Measurements from ENCODE around the gene MPRIP.
"Not testable (repeated sequence)": the region's sequence is repeated elsewhere in the genome, so short reads cannot be mapped to it uniquely, and the experiment has no call there.

MPRIP gene

DNA sequence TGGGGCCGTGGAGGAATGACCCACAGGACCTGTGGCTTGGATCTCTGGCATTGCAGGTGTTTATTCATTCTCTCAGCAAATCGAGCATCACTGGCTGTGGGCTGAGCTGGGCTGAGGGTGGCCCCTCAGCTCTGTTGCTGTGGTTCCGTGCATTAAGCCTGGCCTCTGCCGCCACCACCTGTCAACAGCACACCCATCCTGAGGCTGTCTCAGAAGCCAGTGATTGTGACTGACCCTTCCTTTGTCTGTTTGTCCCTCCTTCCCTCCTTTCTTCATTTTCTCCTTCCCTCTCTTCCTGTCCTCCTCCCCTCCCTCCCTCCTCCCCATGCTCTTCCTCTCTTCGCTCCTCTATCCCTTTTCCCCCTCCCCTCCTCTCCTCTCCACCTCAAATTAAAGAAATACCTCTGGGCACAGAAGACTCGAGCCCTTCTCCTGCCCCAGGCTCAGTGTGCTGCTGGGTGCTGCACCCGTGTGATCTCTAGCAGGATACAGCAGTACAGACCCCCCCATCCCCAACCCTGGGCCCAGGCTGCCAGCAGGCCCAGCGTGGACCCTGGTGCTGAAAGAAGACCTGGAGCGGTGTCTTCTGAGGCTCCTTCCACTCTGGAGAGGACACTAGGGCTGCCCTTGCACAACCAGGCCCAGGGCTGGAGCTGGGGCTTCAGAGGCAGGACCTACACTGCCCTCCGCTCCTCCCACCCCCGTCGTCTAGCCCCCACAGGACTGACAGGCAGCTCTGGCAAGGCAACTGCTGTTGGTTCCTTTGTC is 88.0 kb downstream of the MPRIP start:
- no peak for DNase-seq

DNA sequence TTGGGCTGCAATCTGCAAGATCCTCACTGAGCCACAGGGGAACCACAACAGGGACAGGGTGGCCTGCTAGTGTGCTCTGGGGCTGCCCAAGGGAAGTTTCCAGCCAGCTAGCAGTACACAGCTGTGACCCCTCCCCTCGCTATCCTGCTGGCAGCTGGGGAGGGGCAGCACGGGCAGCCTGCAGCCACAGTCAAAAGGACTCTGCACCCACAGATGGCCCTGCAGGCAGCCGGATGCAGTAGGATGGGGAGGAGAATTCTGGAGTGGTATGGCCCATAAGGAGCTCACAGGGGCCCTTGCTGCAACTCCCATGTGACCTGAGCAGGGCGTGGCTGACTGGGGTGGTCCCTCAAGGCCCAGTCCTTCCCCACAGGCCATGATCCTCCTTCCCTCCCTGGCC is 89.6 kb downstream of the MPRIP start:
- DNase-seq, result no peak

DNA sequence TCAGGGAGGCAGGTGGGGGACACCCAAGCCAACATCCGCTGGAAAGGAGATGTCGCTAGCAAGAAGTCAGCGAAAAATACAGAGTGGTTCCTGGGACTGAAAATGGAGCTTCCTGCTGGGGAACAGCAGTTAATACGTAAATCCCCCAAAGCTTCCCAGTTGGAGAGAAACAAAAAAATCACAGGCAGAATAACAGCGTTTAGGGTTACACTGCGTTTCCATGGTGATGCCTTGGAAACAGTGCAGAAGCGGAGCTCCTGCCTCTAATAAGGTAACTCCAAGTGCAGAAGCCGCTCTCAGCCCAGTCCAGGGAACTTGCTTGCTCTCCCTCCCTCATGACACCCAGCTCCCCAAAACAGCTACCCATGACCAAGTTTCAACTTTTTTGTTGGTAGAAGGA is 90.5 kb downstream of the MPRIP start:
- no peak for DNase-seq

DNA sequence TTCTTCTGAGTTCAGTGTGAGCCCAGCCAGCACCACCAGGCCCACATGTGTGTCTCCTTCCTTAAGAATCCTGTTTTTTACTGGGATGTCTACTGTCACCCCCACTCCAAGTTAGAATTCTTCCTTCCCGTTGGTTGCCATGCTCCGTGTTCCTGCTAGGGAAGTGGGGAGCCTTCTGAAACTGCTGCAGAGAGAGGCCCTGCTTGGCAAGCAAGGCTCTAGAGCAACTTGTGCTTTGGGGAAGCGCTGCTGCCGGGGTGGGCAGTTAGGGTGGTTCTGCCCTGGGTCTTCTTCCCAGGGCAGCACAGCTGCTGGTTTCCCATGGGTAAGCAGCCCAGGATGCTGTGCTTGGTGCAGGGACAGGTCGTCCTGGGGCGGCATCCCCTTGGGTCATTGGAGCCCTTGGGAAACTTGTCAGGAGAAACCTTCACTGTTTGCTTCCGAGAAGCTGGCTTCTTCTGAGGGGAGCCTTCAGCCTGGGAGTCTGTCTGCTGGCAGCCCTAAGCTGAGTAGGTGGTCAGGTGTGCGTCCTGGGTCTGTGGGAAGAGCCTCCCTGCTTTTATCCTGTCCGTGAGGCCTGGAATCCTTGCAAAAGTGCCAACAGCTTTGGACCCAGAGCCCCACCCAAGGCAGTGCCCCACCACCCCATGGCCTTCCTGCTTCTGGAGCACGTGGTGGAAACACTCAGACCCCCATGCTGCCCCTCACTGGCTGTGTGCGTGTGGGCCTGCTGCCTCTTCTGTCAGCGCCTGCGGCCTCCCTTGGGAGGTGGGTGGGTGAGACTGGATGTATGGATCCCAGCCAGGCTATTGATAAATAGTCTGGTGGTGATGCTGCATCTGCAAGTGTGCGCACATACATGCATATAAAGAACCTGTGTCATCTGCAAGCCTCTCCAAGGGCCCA is 92.0 kb downstream of the MPRIP start:
- no peak for DNase-seq

DNA sequence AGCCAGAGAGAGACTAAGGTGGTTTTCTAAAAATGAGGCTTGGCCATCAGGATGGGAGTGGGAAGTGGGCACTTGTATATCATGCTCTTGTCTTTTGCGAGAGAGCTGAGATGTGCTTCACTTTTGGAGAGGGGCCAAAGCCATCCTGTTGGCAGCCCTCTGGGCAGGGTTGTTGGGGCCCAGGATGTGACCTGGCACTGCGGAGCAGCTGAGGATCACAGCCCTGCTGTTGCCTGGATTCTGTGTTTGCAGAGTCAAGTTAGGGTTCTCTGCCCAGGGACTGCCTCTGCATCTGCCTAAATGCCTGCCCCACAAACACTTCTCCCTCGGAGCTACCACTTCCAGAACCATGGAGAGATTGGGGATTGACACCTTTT is 92.7 kb downstream of the MPRIP start:
- DNase-seq, result no peak

DNA sequence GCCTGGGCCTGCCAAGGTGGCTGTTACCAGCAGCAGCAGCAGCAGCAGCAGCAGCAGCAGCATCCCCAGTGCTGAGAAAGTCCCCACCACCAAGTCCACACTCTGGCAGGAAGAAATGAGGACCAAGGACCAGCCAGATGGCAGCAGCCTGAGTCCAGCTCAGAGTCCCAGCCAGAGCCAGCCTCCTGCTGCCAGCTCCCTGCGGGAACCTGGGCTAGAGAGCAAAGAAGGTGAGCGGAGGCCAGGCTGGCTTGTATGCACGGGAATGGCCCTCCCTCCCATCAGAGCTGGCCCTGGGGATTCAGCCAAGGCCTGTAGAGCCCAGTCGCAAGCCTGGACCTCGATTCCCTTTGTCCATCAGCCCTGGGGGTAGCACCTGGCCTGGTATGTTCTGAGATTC is 94.0 kb downstream of the MPRIP start:
- not testable (repeated sequence) for DNase-seq

DNA sequence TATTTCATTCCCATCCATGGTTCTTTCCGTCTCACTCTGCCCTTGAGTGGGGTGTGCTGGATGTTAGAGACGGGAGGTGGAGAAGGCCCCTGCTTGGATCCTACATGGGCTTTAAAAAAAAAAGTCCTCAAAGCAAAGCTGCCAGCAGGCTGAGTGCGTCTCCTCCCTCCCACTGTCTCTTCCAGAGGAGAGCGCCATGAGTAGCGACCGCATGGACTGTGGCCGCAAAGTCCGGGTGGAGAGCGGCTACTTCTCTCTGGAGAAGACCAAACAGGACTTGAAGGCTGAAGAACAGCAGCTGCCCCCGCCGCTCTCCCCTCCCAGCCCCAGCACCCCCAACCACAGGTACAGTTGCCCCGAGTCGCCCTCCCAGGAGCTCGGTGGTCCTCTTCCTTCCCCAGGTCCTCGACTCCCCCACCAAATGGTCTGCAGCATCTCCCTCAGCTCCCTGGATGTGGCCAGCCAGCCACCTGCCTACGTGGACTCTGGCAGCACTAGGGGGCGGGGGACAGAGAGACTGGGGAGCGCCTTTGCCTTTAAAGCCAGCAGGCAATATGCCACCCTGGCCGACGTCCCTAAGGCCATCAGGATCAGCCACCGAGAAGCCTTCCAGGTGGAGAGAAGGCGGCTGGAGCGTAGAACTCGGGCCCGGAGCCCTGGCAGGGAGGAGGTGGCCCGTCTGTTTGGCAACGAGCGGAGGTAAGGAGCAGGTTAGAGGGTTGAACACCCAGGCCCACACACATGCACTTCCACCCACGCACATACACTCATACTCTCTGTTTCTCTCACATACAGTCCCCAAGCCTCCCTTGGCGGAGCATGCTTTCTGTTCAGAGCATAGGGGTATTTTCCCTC is 95.7 kb downstream of the MPRIP start:
- DNase-seq, result no peak

DNA sequence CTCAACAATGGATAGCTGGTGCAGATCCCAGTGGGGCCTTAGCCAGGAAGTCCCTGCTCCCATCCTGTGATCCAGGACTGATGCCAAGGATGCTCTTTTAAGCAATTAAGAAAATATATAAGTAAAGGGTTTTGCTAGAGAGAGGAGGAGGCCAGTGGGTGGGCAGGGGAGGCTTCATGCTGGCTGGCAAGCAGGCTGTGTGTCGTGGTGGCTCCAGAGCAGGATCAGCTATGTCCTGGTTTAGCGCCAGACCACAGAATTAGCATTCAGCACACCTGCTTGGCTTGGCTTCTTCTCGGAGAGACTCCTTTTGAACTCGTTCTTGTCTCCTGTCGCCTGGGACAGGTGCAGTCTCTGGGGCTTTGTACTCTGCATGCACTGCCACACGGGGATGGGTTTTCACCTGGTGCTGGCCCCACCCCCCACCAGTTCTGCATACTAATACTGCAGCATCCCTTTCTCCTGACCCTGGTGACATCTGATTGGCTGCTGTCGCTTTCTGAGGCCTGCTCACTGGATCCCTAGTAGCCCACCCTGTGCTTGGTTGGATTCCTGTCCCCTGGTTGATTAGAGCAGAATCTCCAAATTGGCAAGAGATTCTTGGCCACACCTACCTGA is 97.8 kb downstream of the MPRIP start:
- no peak for DNase-seq

DNA sequence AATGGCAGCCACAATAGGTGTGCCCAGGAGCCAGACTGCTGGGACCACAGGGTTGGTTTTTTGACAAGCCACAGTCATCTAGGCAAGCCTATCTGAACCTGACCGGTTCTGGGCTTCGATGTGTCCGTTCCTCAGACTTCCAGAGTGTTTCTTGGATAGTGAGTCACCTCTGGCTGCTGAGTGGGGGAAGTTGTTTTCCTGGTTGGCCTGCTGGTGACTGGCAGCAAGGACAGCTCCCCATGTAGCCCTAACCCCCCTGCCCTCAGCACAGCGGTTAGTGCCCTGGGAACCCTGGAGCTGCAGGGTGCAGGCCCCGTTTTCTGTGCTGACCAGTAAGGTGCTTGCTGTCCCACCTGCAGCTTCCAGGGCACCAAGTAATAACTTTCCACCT is 98.3 kb downstream of the MPRIP start:
- no peak for DNase-seq

DNA sequence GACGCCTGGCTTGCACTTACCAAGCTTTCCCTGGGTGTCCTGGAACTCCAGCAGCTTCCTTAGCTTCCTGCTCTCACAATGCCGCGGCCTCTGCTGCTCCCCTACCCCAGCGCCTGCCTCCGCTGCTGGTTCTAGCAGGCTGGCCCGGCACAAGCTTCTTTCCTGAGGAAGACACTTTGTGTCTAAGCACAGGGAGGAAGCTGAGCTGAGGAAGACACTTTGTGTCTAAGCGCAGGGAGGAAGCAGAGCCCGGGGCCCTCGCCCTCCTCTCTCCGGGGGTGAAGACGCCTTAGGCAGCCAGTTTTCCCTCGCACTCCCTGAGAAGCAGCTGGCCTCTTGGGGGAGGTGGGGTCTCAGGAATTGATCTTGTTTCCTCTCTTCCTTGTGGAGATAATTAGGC is 99.0 kb downstream of the MPRIP start:
- no peak for DNase-seq

DNA sequence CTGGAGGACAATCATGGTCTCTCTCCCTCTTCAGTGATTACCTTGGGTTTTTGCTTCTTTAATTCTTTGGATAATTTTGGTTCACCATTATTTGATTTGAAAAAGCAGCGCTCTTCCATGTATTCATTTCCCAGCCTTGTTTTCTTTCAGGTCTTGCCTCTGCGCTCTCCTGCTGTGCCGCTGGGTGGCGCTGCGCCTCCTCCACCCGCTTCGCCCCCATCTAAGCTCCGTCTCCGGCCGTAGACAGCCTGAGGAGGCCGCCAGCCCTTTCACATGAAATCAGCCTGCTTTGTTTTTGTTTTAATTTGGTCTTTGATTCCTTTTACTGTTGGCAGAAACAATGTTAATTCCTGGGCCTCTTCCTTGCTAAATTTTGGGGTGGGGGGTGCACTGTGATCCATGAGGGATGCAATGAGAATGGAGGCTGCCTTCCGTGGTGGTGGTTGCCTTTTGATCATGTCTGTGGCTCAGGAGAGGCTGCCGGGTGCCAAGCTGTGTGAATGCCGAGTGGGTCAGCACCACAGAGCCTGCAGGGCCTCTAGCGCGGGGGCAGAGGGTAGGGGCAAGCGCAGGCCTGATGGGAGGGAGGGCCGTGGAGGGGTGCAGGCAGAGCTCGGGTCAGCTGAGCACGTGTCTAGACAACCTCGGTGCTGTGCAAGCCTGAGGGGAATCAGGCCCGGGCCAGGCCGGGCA is 99.7 kb downstream of the MPRIP start:
- peak; percentile 69 for DNase-seq

DNA sequence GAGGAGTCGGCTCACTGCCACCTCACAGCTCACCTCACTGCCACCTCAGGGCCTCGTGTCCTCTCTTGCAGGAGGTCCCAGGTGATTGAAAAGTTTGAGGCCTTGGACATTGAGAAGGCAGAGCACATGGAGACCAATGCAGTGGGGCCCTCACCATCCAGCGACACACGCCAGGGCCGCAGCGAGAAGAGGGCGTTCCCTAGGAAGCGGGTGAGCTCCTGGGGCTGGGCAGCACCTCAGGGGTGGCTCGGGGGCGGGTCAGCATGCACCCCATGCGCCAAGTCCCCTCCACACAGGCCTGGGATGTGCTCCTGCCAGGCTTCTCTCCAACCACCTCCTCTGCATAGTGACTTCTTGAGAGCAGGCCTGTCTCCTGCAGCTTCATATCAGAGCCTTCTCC is 100.3 kb downstream of the MPRIP start:
- no peak for DNase-seq

DNA sequence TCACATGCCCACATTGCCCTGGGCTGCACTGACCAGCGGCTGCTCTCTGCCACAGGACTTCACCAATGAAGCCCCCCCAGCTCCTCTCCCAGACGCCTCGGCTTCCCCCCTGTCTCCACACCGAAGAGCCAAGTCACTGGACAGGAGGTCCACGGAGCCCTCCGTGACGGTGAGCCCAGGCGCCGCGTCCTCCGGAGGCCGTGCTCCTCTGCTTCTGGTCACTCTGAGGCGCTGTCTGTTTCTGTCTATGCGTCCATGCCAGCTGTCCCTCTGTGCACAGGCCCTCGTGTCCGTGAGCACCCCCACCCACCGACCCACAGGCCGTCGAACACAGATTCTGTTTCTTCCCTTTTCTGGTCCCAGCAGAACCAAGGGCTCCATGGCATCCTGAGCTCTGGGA is 101.2 kb downstream of the MPRIP start:
- DNase-seq, result no peak

DNA sequence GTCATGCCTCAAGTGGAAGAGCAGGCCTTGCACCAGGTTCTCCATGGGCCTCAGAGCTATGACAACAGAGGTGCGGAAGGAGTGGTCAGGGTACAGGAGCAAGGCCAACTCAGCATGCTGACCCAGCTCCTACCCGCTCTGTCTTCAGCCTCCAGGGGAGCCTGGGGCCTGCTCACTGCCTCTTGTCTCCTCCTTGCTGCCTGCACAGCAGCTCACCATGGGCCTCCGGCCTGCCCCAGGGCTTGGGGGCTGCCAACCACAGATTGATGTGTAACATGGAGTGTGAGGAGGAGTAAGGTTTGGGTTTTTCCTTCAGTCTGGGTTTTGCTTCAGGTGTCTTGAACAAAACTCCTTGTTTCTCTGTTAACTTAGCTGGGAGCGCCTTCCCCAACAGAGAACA is 101.8 kb downstream of the MPRIP start:
- DNase-seq, result no peak

DNA sequence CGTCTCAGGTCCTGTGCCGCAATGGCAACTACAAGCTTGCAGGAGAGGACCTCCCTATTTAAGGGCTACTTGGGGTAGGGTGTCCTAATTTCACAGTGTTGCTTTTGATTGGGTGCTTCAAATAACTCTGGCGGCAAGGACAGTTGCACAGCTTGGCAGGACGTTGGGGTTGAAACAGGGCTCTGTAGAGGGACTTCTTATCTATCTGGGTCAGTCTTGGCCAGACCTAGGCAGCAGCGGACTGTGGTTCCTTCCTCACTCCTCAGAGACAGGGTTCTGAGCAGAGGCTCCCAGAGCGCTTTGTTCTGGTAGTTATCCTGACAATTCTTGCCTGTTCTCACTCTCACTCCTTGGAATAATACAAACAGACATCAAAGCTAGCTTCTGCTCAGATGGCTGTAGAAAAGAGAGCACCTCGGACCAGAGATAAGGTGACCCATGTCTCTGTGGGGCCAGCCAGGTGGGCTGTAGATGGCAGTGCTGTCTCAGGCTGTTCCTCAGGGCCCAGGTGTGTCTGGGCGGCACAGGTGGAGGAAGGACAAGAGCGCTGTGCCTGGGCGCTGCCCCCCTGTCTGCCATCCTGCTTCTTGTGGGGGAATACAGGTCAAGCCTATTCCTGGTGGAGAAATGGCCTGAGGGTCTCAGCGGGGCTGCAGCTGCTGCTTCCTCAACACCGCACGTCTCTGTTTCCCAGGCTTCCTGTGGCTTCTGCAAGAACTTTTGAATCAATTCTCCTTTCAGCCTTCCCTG is 102.8 kb downstream of the MPRIP start:
- DNase-seq, result no peak

DNA sequence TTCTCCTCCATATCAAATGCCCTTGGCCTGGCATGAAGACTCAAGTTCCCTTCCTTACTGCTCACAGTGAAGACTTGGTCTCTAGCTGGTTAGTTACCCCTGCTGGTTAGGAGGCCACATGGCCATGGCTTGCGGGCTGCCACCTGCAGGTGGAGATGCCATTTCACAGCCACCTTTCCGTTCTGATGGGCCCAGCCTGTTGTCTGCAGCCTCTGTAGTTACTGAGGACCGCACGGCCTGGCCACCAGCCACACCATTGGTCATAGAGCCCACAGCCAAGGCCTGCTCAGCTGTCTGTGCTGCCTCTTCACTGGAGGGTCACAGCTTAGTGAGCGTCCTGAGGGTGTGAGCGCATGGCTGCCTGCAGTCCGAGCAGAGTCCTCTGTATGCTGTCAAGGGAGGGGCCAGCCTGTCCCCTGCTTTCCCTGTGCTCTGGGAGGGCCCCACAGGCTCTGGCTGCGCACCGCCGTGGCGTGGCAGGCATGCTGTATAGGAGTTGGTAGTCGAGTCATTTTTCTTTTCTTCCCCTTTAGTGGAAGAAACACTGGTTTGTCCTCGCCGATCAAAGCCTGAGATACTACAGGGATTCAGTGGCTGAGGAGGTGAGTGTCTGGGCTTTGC is 104.6 kb downstream of the MPRIP start:
- peak; percentile 42 for DNase-seq

DNA sequence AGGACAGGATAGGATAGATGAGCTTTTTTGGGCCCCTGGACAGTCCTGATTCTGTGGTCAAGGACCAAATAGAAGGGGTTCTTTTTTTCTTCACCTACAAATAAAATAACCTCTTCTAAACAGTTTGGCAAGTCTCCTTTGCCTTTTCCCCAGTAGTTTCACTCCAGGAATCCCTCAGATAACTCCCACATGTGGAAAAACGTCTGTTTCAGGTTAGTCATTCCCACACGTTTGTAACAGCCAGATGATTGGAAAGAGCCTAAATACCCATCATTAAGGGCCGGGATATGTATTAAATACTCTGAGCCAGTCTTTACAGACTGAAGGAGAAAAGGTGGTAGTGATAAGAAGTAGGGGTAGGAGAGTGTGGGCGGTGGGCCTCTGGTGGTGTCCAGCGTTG is 105.6 kb downstream of the MPRIP start:
- DNase-seq, result no peak

DNA sequence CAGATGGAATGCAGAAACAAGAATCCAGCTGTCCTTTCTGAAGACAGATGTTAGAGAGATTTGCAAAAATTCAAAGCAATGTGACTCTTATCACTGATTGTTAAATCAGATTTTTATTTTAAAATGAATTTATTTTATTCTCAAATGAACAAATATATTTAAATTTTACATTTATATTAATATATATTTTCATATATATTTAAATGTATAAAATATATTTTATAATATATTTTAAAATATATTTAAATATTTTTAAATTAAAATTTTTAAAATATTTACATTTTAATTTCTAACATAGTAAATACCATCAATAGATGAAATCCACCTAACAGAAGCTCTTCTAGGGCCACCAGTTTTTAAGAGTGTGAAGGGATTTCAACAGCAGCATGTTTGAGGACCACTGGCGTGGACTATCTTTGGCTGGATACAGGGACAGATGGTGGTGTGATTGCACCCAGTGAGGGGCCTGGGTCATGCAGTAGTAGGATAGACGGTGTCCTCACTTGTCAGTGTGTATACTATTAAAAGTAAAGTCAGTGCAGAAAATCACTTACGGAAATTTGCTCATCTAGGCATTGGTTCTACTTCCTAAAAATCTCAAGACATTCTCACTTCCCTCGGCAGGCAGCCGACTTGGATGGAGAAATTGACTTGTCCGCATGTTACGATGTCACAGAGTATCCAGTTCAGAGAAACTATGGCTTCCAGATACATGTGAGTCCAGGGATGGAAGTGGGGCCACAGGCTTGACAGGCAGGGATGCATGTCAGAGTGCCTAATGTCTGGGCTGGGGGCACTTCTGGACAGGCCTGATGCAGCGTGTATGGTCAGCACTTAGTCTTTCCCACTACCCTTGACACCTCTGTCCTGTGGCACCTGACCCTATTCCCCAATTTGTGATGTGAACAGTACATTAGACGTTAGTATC is 107.5 kb downstream of the MPRIP start:
- DNase-seq, result no peak

DNA sequence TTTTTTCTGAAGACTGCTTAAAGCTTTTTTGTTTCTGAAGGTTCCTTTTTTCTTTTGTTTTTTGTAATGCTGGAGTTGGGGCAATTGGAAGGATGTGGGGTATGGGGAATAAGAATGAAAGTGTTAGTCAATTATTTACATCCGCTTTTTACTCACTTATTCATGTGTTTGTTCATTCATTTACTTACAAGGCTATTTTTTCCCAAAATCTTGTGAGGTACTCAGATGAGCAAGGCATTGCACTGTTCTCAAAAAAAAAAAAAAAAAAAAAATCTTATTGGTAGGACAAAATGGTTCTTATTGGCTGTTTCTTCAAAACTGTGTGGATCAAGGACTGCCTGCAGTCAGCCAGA is 108.2 kb downstream of the MPRIP start:
- no peak for DNase-seq

DNA sequence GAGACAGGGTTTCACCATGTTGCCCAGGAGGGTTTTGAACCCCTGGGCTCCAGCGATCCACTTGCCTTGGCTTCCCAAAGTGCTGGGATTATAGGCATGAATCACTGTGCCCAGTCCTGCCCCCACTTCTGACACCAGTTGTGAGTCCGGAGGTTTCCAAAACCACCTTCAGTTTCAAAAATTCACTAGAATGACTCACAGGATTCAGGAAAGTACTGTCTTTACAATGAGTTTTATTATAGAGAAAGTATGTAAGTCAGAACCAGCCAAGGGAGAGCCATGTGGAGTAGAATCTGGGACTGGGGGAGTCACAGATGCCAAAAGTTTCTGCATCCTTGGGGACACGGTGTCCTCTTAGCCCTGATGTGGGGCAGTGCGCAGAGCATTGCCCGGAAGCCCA is 108.8 kb downstream of the MPRIP start:
- no peak for DNase-seq
